ELR (cell line): ENCODE data around the gene FRMD4A.

Source experiments
- DNase-seq: peaks from one replicate; pipeline ENCODE4 v3.0.0-alpha.2; 2015; ENCODE audit warnings: low read depth

Gene FRMD4A

DNA sequence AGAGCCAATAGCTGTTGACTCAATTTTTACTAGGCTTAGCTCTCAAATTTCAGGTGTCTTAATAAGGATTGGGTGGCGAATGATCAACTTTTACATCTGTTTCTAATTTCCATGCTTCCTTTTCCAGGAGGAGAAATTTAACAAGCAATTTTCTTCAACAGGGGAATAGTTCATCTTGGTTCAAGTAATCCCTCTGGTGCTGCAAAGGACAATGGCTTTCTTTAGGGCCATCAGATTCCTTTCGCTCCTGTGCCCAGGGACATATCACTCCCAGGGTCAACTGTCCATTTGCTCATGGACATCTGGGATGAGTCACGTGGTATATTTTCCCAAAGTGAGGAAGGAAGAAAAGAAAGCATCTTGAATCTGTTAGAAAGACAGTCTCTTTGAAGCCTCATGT, 313.3 kb downstream of the FRMD4A start:
- DNase-seq = no peak

DNA sequence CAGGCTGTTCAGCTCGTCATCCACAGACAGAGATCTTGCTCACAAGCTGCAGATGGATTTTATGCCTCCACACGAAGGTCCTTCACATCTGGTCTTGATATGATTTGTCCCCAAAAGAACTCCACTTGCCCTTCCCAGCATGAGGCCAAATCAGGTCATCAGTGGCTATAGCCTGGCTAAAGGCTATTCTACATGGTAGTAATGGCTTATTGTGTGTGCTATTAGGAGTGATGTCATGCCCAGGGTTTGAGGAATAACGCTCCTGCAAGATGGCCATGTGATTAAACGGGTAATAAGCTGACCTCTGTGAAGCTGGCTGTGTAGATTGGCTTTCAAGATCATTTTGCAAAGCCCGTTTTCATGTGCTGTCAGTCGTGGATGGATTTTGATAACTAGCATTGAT, 313.8 kb downstream of the FRMD4A start:
- no peak for DNase-seq

GRCh38 chr10:14016011-14016536, 314.6 kb downstream of the FRMD4A start:
- DNase-seq = peak; percentile 34

GRCh38 chr10:14014423-14014822, 316.3 kb downstream of the FRMD4A start:
- no peak for DNase-seq

DNA sequence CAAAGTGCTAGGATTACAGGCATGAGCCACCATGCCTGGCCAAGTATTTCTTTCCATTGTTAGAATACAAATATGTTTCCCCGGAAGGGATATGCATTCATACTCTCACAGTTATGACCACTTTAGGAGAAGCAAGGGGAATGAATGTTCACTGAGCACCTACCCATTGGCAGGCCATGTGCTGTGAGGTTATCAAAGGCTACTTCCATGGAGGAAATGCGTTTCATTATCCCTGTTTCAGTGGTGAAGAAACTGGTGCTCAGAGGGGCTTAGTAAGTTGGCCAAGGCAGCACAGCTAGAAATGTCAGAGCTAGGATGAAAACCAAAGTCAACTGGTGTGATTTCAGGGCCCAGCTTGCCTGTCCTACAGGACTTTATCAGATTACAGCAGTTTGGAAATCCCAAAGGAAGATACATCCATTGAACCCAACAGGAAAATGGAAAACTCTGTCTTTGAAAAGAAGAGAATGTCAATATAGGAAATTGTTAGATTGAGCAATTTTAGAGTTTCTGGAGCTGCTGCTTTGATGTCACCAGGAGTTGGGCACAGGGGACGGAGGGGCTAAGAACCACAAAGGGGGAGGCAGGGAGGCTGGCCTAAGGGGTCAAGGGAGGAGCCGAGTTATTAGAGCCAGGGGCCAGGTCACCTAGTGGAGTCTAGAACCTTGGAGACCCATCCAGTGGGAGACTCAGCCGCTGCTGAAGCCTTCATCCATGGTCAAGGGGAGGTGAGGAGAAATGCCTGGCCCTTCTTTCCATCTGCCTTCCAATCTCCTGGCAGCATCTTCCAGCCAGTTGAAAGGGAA, 319.8 kb downstream of the FRMD4A start:
- no peak for DNase-seq

DNA sequence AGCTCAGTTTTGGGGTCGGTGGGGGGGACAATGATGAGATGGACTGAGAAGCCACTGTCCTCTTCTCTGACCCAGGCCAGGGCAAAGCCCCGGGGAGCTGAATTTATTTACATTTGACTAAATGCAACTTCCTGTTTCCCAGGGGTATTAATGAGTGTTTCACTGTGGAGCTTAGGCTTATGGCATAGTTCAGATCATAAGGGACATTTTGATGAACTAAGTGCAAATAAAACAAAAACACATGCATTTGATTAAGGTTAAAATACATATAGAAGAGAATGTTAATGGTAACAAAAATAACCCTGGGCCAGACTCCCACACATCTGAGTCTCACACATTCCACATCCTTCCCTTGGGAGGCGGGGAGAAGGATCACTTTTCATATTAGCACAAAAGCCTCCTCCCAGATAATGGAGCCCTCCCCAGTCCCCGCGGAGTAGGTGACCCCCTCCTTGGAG, 320.6 kb downstream of the FRMD4A start:
- DNase-seq = peak; percentile 82

DNA sequence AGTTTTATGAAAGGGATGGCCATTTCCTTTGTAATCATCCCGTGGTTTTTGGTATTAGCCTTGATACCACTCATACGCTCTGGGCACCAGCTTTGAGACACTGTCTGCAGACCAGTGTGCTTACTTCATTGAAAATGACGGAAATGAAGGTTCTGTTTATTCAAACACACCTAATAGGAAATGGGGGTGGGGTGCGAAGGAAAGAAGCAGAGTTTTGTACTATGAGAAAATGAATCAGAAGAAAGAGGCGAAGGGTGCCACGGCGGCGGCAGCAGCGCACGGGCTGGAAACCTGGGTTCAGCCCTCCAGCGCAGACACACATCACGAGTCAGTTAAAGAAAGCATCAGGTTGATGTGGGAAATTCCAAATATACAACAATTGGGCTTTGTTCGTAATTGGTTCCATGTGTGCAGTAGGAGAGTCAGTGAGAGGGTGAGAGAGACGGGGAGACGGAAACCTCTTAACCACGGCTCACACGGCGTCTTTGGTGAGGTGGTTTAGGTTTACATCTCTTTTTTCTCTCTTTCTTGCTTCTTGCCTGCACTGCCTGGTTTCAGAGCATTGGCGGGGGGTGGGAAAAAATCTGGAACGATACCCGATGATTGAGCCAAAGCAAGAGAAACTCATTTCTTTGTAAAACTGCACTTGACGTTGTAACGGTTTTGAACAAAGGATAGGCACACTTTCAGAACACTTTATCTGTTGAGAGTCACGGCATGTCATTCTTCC, 321.2 kb downstream of the FRMD4A start:
- peak; percentile 84 for DNase-seq

DNA sequence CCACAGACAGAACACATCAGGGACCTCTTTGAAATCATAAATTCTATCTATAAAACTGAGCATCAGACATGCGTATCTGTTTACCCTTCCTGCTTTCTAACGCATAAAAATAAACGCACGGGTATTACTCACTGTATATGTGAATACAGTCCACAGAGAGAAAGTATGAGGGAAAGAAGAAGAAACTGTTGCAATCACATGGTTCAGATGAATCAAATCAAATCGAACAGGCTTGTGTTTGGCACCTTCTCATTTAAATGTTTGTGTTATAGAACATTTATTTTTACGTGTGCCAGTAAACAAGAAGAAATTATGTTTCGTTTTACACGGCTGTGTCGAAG, 322.0 kb downstream of the FRMD4A start:
- DNase-seq = peak; percentile 79

DNA sequence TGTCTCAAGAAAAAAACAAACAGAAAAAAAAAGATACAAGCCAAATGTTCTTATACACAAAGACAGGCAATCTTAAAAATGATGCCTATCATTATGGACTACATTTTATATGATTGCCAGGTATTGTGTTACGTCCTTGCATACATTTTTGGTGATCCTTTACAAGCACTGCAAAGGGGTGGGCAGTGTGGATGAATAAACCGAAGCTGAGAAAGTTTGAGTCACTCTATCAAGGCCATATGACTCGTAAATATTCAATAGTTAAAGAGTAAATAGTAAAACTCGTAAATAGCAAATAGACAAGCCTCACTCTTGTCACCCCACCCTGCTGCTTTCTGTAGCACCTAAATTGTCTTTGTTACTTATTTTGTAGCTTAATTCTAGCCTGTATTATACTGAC, 326.2 kb downstream of the FRMD4A start:
- DNase-seq = peak; percentile 42

- no peak for DNase-seq
Observed at GRCh38 chr10:14003517-14004184, 327.1 kb downstream of the FRMD4A start.

GRCh38 chr10:14001298-14002040, 329.3 kb downstream of the FRMD4A start:
- DNase-seq = no peak

GRCh38 chr10:13998163-13998835, 332.4 kb downstream of the FRMD4A start:
- DNase-seq = no peak

GRCh38 chr10:13997650-13998049, 333.1 kb downstream of the FRMD4A start:
- no peak for DNase-seq

DNA sequence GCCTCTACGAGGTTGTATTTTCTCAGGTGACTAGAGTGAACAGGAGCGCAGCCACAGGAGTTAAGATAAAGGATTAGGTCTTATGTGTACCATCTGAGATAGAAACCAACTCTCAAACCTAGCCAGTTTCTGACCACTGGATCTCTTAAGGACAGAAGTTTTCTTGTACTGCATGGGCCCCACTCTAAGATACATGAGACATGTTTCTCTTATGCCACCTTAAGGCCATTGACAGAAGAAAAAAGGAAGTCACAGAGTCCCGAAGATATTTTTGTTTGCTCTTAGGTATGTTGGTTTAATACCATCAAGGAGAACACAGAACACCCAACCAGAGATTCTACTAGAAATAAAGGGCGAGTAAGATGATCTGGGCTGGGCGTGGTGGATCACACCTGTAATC, 335.8 kb downstream of the FRMD4A start:
- DNase-seq = peak; percentile 33

DNA sequence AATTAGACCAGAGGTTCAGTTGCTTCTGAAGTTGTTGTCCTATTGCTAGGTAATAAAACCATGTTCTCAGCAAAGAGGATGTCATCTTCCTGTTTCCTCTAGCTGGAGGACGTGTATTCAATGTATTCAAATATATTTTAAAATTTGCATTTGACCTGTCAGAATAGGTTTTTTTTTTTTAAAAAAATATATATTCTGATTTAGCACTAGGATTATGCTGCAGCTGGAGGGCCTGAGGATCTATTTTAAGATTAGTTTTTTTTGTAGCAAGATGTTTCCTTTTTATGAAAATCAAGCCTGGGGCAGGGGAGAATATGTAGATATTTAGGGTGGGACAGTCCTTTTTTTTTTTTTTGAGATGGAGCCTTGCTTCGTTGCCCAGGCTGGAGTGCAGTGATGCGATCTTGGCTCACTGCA, 337.0 kb downstream of the FRMD4A start:
- DNase-seq = no peak

- DNase-seq = peak; percentile 19
Observed at GRCh38 chr10:13993169-13993568, 337.6 kb downstream of the FRMD4A start.

- DNase-seq = peak; percentile 23
Observed at GRCh38 chr10:13991353-13991752, 339.4 kb downstream of the FRMD4A start.

DNA sequence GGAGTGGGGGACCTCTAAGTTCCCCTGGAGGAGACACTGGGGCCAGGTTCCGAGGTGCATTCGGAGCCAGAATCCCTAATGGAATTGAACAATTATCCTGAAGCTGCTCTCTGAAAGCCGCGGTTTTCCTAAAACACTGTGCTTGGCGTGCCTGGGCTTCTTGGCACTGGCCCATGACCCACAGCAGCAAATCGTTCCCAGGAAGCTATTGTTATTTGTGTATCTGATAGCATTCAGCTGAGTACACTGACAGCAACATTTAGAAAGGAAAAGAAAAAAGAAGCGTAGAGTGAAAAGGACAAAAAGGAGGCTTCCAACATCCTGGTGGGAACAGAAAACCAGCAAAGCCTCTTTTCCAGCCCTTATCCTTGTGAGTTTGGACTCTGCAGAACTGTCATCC, 339.8 kb downstream of the FRMD4A start:
- peak; percentile 62 for DNase-seq

- peak; percentile 59 for DNase-seq
Observed at GRCh38 chr10:13990392-13990805, 340.3 kb downstream of the FRMD4A start.

GRCh38 chr10:13989616-13990015, 341.1 kb downstream of the FRMD4A start:
- peak; percentile 24 for DNase-seq

GRCh38 chr10:13987446-13987845, 343.3 kb downstream of the FRMD4A start:
- peak; percentile 97 for DNase-seq
